GM23338 (cell line): ENCODE measurements around the gene ARPC1A. TPM values are rescaled to one million over a fixed set of nuclear protein-coding genes. Genes with fewer than 3 reads are reported as not detected.
"Not testable (repeated sequence)": the region's sequence is repeated elsewhere in the genome, so short reads cannot be mapped to it uniquely, and the experiment has no call there.

Experiments used
- ATAC-seq: fragments of 200-7000 bp; cut with Tn5 transposase; 3 replicates; pipeline ENCODE4 v1.9.1; 2020
- DNase-seq: peaks from one replicate; pipeline ENCODE4 v3.0.0-alpha.2; 2015; ENCODE audit warnings: low spot score
- H2AFZ ChIP-seq: fragments of 200-600 bp; sonication (generic); 2 replicates; pipeline ENCODE4 v1.8.0; 2016; ENCODE audit warnings: antibody characterized with exemption, mild to moderate bottlenecking, moderate library complexity
- H3F3A ChIP-seq: fragments of 200-600 bp; sonication (generic); replicated peaks from 2 replicates; pipeline ENCODE4 v1.8.0; 2017; ENCODE audit warnings: antibody characterized with exemption, mixed run types, low read depth
- H3K27ac ChIP-seq: fragments of 200-600 bp; sonication (generic); 2 replicates; pipeline ENCODE4 v1.6.1; 2016; ENCODE audit warnings: low read depth
- H3K27me3 ChIP-seq: fragments of 200-600 bp; sonication (generic); 2 replicates; pipeline ENCODE4 v1.8.0; 2016; ENCODE audit warnings: mild to moderate bottlenecking, mixed run types, moderate library complexity; ENCODE audit not compliant: insufficient read depth
- H3K36me3 ChIP-seq: fragments of 200-600 bp; sonication (generic); 2 replicates; pipeline ENCODE4 v1.8.0; 2016; ENCODE audit warnings: mild to moderate bottlenecking; ENCODE audit not compliant: insufficient read depth
- H3K4me1 ChIP-seq: fragments of 200-600 bp; sonication (generic); 2 replicates; pipeline ENCODE4 v1.8.0; 2016; ENCODE audit warnings: mild to moderate bottlenecking, moderate library complexity; ENCODE audit not compliant: insufficient read depth
- H3K4me2 ChIP-seq: fragments of 200-600 bp; sonication (generic); 2 replicates; pipeline ENCODE4 v1.7.1; 2017; ENCODE audit warnings: mixed run types
- H3K4me3 ChIP-seq: fragments of 200-600 bp; sonication (generic); 2 replicates; pipeline ENCODE4 v1.6.1; 2016; ENCODE audit warnings: mixed run types
- H3K79me2 ChIP-seq: fragments of 200-600 bp; sonication (generic); replicated peaks from 2 replicates; pipeline ENCODE4 v1.8.0; 2017; ENCODE audit warnings: mild to moderate bottlenecking; ENCODE audit not compliant: insufficient read depth
- H3K9me2 ChIP-seq: fragments of 200-600 bp; sonication (generic); 2 replicates; pipeline ENCODE4 v1.8.0; 2017; ENCODE audit not compliant: insufficient read depth
- H4K20me1 ChIP-seq: fragments of 200-600 bp; sonication (generic); replicated peaks from 2 replicates; pipeline ENCODE4 v1.8.0; 2017; ENCODE audit warnings: mild to moderate bottlenecking; ENCODE audit not compliant: insufficient read depth
- H3K27ac Mint-ChIP-seq: 2 replicates; pipeline ENCODE4 v1.8.0; 2020; ENCODE audit warnings: inconsistent platforms, mild to moderate bottlenecking, moderate library complexity, mixed read lengths
- H3K27me3 Mint-ChIP-seq: 3 replicates; pipeline ENCODE4 v1.8.0; 2022; ENCODE audit warnings: low read depth, mild to moderate bottlenecking, moderate library complexity, mixed read lengths, inconsistent platforms; ENCODE audit not compliant: insufficient read depth, poor library complexity
- H3K36me3 Mint-ChIP-seq: 3 replicates; pipeline ENCODE4 v1.8.0; 2021; ENCODE audit warnings: low read depth, mild to moderate bottlenecking, inconsistent platforms, moderate library complexity, mixed read lengths
- H3K4me1 Mint-ChIP-seq: 3 replicates; pipeline ENCODE4 v1.8.0; 2020; ENCODE audit warnings: mild to moderate bottlenecking, inconsistent platforms, mixed read lengths
- H3K4me3 Mint-ChIP-seq: 3 replicates; pipeline ENCODE4 v1.8.0; 2021; ENCODE audit warnings: moderate library complexity, mild to moderate bottlenecking, inconsistent platforms, mixed read lengths
- H3K9me3 Mint-ChIP-seq: 3 replicates; pipeline ENCODE4 v1.8.0; 2020; ENCODE audit warnings: moderate library complexity, mild to moderate bottlenecking, inconsistent platforms, mixed read lengths
- CREB1 ChIP-seq: fragments of 250-450 bp; sonication (Bioruptor Pico); IDR thresholded peaks from 2 replicates; pipeline ENCODE4 v1.5.0; 2020; ENCODE audit warnings: low read depth, mild to moderate bottlenecking, moderate library complexity
- EZH2 ChIP-seq: fragments of 200-600 bp; sonication (generic); IDR thresholded peaks from one replicate; pipeline ENCODE4 v1.8.0; 2017; ENCODE audit warnings: antibody characterized with exemption, mild to moderate bottlenecking, low read depth; ENCODE audit not compliant: unreplicated experiment
- EZH2phosphoT487 ChIP-seq: fragments of 200-600 bp; sonication (generic); IDR thresholded peaks from one replicate; pipeline ENCODE4 v1.8.1; 2018; ENCODE audit warnings: antibody characterized with exemption; ENCODE audit not compliant: unreplicated experiment
- ZNF114 ChIP-seq: fragments of 250-450 bp; sonication (Bioruptor Pico); IDR thresholded peaks from 2 replicates; pipeline ENCODE4 v1.5.0; 2020; ENCODE audit warnings: mild to moderate bottlenecking, moderate library complexity
- polyA plus RNA-seq: library from polyadenylated mRNA; unstranded; fragments of >200 nt; fragmentation: Nextera tagmentation; extraction: Ambion mirVana; gene quantifications from 2 replicates; pipeline ENCODE4 v1.2.1, GENCODE V29; 2016
- total RNA-seq: library from RNA; depleted of rRNA; stranded (reverse); fragments of >200 nt; shearing (Covaris generic); gene quantifications from 2 replicates; pipeline ENCODE4 v1.2.3, GENCODE V29; 2014
- TF ChIP-seq, protein P1 (sequence below), 2 experiments: fragments of 200-600 bp in 1 of 2; sonication (generic) in 1 of 2; conservative IDR thresholded peaks; 2 replicates each; pipeline versions ENCODE4 v1.5.1 to v1.6.1; 2016 to 2017; ENCODE audit warnings: antibody characterized with exemption in 2 of 2, low read depth in 2 of 2, mild to moderate bottlenecking in 2 of 2, moderate library complexity in 1 of 2

The ARPC1A gene
- total and polyA plus RNA-seq, 2 experiments from 2014 or later: 108 to 210 TPM

DNA sequence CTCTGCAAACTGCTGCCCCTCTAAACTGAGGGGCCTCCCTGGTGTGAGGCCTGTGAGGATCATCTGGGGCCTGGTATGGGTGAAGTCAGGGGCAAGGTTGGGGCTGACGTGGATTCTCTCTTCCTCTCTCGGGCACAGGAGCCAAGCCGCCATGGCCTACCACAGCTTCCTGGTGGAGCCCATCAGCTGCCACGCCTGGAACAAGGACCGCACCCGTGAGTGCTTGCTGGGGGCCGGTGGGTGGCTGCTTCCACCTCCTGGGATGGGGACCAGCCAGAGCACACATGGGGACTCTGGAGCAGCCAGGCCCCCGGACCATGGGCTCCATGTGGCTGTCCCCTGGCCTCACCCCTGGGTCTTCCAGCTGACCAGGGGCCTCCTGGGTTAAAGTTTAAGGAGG lies 59.9 kb downstream of the ARPC1A start:
- Histone ChIP-seq H3K4me2 (no peak overlapping the region), H3K9me2 (no peaks in the 10 kb centered on the region), H3K4me3 (no peak overlapping the region), H3K36me3 (no peaks in the 10 kb centered on the region), H3K79me2 (0 out of 2 replicates have a peak, but pooled peaks cover 5% of the 10 kb centered on the region), H3K27ac (no peak overlapping the region), H4K20me1 (peaks cover 4% of the 10 kb centered on the region; the same call in 1 of the 2 replicates), H3F3A (no peaks in the 10 kb centered on the region; the same call in 1 of the 2 replicates), H2AFZ (no peak overlapping the region), H3K4me1 (no peaks in the 10 kb centered on the region), H3K27me3 (no peaks in the 10 kb centered on the region)
- H3K27ac Mint-ChIP-seq: no peak overlapping the region
- no peaks in the 10 kb centered on the region; the same call in 2 of the 3 replicates for H3K4me1 Mint-ChIP-seq
- no peak for TF ChIP-seq CREB1 (CRISPR knock-in tag)
- no peak for TF ChIP-seq EZH2
- TF ChIP-seq EZH2phosphoT487: no peak
- DNase-seq (no peak), ATAC-seq (no peak)
- no peaks in the 10 kb centered on the region for H3K9me3 Mint-ChIP-seq
- H3K36me3 Mint-ChIP-seq: peaks cover 22% of the 10 kb centered on the region
- H3K27me3 Mint-ChIP-seq: peaks cover 8% of the 10 kb centered on the region
- H3K4me3 Mint-ChIP-seq: no peak overlapping the region

DNA sequence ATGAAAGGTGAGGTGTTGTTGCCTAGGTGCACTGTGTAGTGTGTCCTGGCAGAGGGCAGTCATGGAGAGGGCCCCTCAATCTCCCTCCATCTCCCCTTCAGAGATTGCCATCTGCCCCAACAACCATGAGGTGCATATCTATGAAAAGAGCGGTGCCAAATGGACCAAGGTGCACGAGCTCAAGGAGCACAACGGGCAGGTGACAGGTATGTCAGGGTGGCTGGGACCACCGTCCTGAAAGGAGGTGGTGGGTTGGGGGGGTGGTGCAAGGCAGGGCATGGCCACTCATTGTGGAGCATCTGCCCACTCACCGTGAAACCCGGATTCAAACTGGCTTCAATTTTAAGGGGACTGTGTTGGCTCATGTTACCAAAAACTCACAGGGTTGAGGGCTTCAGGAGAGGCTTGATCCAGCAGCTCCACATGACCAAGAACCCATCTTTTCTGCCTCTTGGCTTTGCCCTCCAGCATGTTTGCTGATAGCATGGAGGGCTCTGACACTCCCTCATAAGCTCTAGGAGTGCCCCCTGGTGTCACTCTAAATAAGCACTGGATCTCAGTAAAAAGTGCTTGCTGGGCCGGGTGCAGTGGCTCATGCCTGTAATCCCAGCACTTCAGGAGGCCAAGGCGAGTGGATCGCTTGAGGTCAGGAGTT lies 61.0 kb downstream of the ARPC1A start:
- Histone ChIP-seq H4K20me1 (peaks cover 4% of the 10 kb centered on the region; the same call in 1 of the 2 replicates), H3K79me2 (0 out of 2 replicates have a peak, but pooled peaks cover 5% of the 10 kb centered on the region), H3K27ac (no peak overlapping the region), H3F3A (peaks cover 2% of the 10 kb centered on the region; the same call in 1 of the 2 replicates), H3K4me1 (no peaks in the 10 kb centered on the region), H3K9me2 (no peaks in the 10 kb centered on the region), H3K4me2 (no peak overlapping the region), H2AFZ (no peak overlapping the region), H3K4me3 (no peak overlapping the region), H3K27me3 (no peaks in the 10 kb centered on the region), H3K36me3 (no peaks in the 10 kb centered on the region)
- no peak overlapping the region for H3K4me3 Mint-ChIP-seq
- H3K9me3 Mint-ChIP-seq: no peaks in the 10 kb centered on the region
- H3K27ac Mint-ChIP-seq: no peak overlapping the region
- peaks cover 8% of the 10 kb centered on the region for H3K27me3 Mint-ChIP-seq
- H3K36me3 Mint-ChIP-seq: peaks cover 25% of the 10 kb centered on the region
- DNase-seq (peak; percentile 64), ATAC-seq (peak; percentile 69)
- H3K4me1 Mint-ChIP-seq: no peaks in the 10 kb centered on the region; the same call in 2 of the 3 replicates
- TF ChIP-seq ZNF114 (CRISPR knock-in tag): no peak
- TF ChIP-seq, protein P1, sequence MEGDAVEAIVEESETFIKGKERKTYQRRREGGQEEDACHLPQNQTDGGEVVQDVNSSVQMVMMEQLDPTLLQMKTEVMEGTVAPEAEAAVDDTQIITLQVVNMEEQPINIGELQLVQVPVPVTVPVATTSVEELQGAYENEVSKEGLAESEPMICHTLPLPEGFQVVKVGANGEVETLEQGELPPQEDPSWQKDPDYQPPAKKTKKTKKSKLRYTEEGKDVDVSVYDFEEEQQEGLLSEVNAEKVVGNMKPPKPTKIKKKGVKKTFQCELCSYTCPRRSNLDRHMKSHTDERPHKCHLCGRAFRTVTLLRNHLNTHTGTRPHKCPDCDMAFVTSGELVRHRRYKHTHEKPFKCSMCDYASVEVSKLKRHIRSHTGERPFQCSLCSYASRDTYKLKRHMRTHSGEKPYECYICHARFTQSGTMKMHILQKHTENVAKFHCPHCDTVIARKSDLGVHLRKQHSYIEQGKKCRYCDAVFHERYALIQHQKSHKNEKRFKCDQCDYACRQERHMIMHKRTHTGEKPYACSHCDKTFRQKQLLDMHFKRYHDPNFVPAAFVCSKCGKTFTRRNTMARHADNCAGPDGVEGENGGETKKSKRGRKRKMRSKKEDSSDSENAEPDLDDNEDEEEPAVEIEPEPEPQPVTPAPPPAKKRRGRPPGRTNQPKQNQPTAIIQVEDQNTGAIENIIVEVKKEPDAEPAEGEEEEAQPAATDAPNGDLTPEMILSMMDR (conservative IDR thresholded peaks at IDR 0.05; ENCODE audit: low read depth in 2 of 2): peak; percentile 45 to 72

DNA sequence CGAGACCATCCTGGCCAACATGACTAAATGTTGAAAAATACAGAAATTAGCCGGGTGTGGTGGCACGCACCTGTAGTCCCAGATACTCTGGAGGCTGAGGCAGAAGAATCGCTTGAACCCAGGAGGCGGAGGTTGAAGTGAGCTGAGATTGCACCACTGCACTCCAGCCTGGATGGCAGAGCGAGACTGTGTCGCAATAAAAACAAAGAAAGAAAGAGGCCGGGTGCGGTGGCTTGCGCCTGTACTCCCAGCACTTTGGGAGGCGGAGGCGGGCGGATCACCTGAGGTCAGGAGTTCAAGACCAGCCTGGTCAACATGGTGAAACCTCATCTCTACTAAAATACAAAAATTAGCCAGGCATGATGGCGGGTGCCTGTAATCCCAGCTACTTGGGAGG lies 61.5 kb downstream of the ARPC1A start:
- H3K4me3 ChIP-seq, H3K36me3 ChIP-seq, H3F3A ChIP-seq, H3K79me2 ChIP-seq, H3K4me3 Mint-ChIP-seq, H3K27me3 ChIP-seq, H3K27ac ChIP-seq, H2AFZ ChIP-seq, H3K27ac Mint-ChIP-seq, H3K4me1 Mint-ChIP-seq, H3K9me2 ChIP-seq, H3K4me2 ChIP-seq, DNase-seq, H3K27me3 Mint-ChIP-seq, ATAC-seq, H4K20me1 ChIP-seq, H3K9me3 Mint-ChIP-seq, H3K4me1 ChIP-seq: not testable (repeated sequence)
- H3K36me3 Mint-ChIP-seq: peaks cover 25% of the 10 kb centered on the region
